ENCODE measurements around the gene PANK4.

Gene PANK4

GRCh38 chr1:2510366-2511155 is 15.8 kb downstream of the PANK4 start:
- Histone ChIP-seq H2AFZ (ENCODE audit: low read depth, low read length, severe bottlenecking) (no peak overlapping the region), H4K20me1 (ENCODE audit: low read depth, low read length) (no peaks in the 10 kb centered on the region), H3K9me3 (ENCODE audit: insufficient read depth, low read length) (no peaks in the 10 kb centered on the region), H3K27me3 (ENCODE audit: low read length) (no peaks in the 10 kb centered on the region), H3K4me2 (ENCODE audit: low read depth, low read length, poor library complexity, severe bottlenecking) (no peak overlapping the region), H3K36me3 (ENCODE audit: low read length) (no peaks in the 10 kb centered on the region), H3K79me2 (ENCODE audit: insufficient read depth, low read length) (no peaks in the 10 kb centered on the region), H3K27ac (ENCODE audit: low read depth, low read length) (no peak overlapping the region), H3F3A (ENCODE audit: insufficient read depth) (no peaks in the 10 kb centered on the region), H3K9me2 (replicated peaks; ENCODE audit: insufficient read depth, low read length) (no peaks in the 10 kb centered on the region), H3K9ac (ENCODE audit: low read length) (no peak overlapping the region), H3K4me3 (ENCODE audit: insufficient read depth, low read length, poor library complexity, severe bottlenecking) (no peak overlapping the region)
- TF ChIP-seq EZH2phosphoT487 (conservative IDR thresholded peaks at IDR 0.05; ENCODE audit: low read length): no peak
- TF ChIP-seq, protein P1, sequence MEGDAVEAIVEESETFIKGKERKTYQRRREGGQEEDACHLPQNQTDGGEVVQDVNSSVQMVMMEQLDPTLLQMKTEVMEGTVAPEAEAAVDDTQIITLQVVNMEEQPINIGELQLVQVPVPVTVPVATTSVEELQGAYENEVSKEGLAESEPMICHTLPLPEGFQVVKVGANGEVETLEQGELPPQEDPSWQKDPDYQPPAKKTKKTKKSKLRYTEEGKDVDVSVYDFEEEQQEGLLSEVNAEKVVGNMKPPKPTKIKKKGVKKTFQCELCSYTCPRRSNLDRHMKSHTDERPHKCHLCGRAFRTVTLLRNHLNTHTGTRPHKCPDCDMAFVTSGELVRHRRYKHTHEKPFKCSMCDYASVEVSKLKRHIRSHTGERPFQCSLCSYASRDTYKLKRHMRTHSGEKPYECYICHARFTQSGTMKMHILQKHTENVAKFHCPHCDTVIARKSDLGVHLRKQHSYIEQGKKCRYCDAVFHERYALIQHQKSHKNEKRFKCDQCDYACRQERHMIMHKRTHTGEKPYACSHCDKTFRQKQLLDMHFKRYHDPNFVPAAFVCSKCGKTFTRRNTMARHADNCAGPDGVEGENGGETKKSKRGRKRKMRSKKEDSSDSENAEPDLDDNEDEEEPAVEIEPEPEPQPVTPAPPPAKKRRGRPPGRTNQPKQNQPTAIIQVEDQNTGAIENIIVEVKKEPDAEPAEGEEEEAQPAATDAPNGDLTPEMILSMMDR (IDR thresholded peaks at IDR 0.05; ENCODE audit: insufficient read depth, low read length, poor library complexity, severe bottlenecking): no peak

GRCh38 chr1:2509589-2509988 is 16.8 kb downstream of the PANK4 start:
- H3K79me2 ChIP-seq (ENCODE audit: insufficient read depth, low read length): no peaks in the 10 kb centered on the region
- no peaks in the 10 kb centered on the region for H3K9me3 ChIP-seq (ENCODE audit: insufficient read depth, low read length)
- H2AFZ ChIP-seq (ENCODE audit: low read depth, low read length, severe bottlenecking): no peak overlapping the region
- H3K36me3 ChIP-seq (ENCODE audit: low read length): no peaks in the 10 kb centered on the region
- no peak for TF ChIP-seq EZH2phosphoT487 (conservative IDR thresholded peaks at IDR 0.05; ENCODE audit: low read length)
- TF ChIP-seq, protein P1 (IDR thresholded peaks at IDR 0.05; ENCODE audit: insufficient read depth, low read length, poor library complexity, severe bottlenecking): no peak
- H3F3A ChIP-seq (ENCODE audit: insufficient read depth): no peaks in the 10 kb centered on the region
- H3K9me2 ChIP-seq (replicated peaks; ENCODE audit: insufficient read depth, low read length): no peaks in the 10 kb centered on the region
- no peaks in the 10 kb centered on the region for H4K20me1 ChIP-seq (ENCODE audit: low read depth, low read length)
- H3K4me2 ChIP-seq (ENCODE audit: low read depth, low read length, poor library complexity, severe bottlenecking): no peak overlapping the region
- no peak overlapping the region for H3K9ac ChIP-seq (ENCODE audit: low read length)
- H3K27ac ChIP-seq (ENCODE audit: low read depth, low read length): no peak overlapping the region
- H3K4me3 ChIP-seq (ENCODE audit: insufficient read depth, low read length, poor library complexity, severe bottlenecking): no peak overlapping the region
- no peaks in the 10 kb centered on the region for H3K27me3 ChIP-seq (ENCODE audit: low read length)

DNA sequence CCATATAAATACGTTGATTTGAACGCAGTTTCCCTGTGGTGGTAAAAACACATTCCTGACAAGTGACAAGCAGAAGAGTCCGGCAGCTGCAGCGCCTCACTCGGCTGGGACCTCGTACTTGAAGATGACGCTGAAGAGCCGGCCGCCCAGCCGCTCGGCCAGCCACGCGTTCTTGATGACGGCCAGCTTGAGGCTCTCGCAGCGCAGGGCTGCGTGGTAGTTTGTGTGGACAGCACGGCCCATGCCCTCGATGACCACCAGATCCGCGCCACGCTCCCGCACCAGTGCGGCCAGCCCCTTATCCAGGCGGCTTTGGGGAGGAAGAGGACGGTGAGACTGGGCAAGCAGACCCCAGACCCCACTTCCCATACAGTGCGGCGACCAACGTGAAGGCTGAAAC is 17.6 kb downstream of the PANK4 start:
- no peaks in the 10 kb centered on the region for H3F3A ChIP-seq (ENCODE audit: insufficient read depth)
- H3K9me2 ChIP-seq (replicated peaks; ENCODE audit: insufficient read depth, low read length): no peaks in the 10 kb centered on the region
- no peak overlapping the region for H3K9ac ChIP-seq (ENCODE audit: low read length)
- no peaks in the 10 kb centered on the region for H3K27me3 ChIP-seq (ENCODE audit: low read length)
- H3K4me3 ChIP-seq (ENCODE audit: insufficient read depth, low read length, poor library complexity, severe bottlenecking): no peak overlapping the region
- no peak overlapping the region for H3K27ac ChIP-seq (ENCODE audit: low read depth, low read length)
- TF ChIP-seq EZH2phosphoT487 (conservative IDR thresholded peaks at IDR 0.05; ENCODE audit: low read length): no peak
- TF ChIP-seq, protein P1 (IDR thresholded peaks at IDR 0.05; ENCODE audit: insufficient read depth, low read length, poor library complexity, severe bottlenecking): no peak
- no peaks in the 10 kb centered on the region for H3K79me2 ChIP-seq (ENCODE audit: insufficient read depth, low read length)
- H3K36me3 ChIP-seq (ENCODE audit: low read length): no peaks in the 10 kb centered on the region
- H3K9me3 ChIP-seq (ENCODE audit: insufficient read depth, low read length): no peaks in the 10 kb centered on the region
- no peak overlapping the region for H2AFZ ChIP-seq (ENCODE audit: low read depth, low read length, severe bottlenecking)
- H3K4me2 ChIP-seq (ENCODE audit: low read depth, low read length, poor library complexity, severe bottlenecking): no peak overlapping the region
- no peaks in the 10 kb centered on the region for H4K20me1 ChIP-seq (ENCODE audit: low read depth, low read length)
